GM18519 (cell line): ENCODE measurements around the gene METTL2B.

Source experiments
- ATAC-seq: cut with Tn5 transposase; IDR thresholded peaks from one replicate; pipeline ENCODE4 v1.9.1; 2021; ENCODE audit warnings: mild to moderate bottlenecking, moderate library complexity; ENCODE audit not compliant: unreplicated experiment, low FRiP score

METTL2B gene, protein sequence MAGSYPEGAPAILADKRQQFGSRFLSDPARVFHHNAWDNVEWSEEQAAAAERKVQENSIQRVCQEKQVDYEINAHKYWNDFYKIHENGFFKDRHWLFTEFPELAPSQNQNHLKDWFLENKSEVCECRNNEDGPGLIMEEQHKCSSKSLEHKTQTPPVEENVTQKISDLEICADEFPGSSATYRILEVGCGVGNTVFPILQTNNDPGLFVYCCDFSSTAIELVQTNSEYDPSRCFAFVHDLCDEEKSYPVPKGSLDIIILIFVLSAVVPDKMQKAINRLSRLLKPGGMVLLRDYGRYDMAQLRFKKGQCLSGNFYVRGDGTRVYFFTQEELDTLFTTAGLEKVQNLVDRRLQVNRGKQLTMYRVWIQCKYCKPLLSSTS

DNA sequence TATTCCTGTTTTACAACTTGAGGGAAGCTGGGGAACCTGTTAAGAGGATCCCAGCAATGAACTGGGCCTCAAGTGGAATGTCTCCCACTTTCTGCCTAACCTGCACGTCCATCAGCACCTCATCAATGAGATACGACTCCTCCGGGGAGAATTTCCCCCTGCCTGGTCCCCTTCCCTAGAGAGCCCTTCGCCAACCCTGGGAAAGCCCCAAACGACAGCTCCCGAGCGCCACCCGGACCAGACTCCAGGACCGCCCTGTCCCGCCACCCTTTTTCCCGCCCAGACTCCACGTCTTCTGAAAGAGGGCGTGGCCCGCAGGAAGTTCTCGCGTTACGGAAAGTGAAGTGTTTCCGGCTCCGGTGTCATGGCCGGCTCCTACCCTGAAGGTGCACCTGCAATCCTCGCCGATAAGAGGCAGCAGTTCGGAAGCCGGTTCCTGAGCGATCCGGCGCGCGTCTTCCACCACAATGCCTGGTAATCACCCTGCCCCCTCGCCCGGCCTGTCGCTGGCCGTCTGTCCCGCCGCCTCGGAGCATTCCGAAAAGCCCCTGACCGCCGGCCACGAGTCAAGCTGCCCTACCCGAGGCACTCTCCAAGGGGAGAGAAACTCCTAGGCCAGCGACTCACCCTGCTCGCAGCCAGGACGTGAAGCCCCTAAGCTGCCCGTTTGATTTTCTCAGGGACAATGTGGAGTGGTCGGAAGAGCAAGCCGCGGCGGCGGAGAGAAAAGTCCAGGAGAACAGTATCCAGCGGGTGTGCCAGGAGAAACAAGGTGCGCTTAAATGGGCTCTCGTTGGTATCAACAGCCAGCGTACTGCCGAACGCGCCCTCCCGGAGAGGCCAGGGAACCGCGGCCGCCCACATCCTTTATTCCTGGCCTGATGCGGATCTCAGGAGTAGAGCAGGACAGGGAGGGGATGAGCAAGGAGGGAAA is at the start of gene METTL2B:
Gene METTL2B, plus strand, starts transcription at position 347 of the 934 bp plus-strand sequence. Its CDS starts 18 bp downstream, at position 365.
- peak; percentile 74 for ATAC-seq

DNA sequence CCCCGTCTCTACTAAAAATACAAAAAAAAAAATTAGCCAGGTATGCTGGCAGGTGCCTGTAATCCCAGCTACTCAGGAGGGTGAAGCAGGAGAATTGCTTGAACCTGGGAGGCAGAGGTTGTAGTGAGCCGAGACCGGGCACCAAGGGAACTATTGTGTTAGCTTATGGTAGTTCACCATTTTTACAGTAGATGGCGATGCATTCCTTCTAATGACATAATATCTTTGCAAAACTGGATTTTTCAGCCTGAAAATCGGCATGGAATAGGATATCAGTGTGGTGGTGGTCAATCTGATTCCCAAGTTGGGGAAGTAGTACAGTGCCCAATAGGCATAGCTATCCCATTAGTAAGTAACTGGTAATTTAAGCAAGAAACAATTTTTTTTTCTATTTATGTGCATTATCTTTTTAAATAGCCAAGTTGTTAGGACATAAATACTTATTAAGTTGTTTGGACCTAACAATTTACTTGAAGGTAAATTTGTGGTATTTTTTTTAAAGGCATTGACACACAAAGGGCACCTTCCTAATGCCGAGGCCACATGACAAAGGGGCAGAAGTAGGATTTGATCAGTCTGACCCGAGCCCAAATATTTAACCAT is 49.2 kb upstream of the METTL2B start:
- no peak for ATAC-seq

DNA sequence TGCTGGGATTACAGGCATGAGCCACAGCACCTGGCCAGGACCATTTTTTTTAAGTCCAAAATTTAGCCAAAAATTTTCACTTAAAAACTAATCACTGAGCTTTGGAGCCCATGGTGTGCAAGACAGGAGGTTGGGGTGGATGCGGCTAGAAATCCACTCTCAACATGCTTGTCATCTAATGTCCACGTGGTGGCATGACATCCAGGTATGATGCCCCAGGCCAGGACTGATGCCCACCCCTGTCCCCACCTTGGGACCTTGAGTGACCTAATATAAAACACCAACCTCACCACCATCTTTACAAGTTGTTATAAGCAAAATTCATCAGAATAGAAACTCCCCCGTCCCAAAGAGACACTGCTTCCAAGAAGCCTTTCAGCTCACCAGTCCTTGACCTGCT is 46.3 kb upstream of the METTL2B start:
- ATAC-seq, result no peak

DNA sequence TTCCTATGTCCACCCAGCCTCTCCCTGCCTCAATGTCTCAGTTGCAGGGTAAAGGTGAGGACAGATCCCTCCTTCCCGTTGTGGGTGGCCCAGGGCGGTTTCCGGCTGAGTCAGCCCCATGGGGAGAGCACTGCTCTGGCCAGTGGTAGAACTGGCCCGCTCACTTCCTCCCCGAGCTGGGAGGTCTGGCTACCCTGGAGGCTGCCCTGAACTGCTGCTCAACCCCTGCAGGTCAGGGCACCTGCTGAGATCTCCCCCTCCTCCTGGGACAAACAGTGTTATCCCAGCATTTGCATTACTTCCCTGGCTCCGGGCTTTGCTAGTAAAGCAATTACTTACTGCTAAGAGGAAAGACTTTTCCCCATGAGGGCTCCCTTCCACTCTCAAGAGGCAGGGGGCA is 45.3 kb upstream of the METTL2B start:
- no peak for ATAC-seq

DNA sequence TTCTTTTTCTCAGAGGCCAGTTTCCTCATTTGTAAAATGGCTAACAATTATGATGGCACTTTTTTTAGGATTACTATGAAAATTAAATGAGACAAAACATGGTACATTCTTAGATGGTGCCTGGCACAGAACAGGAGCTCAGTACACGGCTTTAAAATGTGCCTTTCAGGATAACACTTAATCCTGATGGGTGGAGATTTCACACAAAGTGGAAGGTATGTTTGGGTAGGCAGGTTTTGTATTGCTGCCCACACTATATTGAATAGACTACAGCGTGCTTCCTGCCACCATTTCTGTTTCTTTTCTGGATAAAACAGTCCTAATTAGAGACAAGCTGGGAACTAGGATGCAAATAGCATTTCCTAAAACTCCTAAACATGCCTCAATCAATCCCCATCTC is 44.8 kb upstream of the METTL2B start:
- ATAC-seq, result no peak

DNA sequence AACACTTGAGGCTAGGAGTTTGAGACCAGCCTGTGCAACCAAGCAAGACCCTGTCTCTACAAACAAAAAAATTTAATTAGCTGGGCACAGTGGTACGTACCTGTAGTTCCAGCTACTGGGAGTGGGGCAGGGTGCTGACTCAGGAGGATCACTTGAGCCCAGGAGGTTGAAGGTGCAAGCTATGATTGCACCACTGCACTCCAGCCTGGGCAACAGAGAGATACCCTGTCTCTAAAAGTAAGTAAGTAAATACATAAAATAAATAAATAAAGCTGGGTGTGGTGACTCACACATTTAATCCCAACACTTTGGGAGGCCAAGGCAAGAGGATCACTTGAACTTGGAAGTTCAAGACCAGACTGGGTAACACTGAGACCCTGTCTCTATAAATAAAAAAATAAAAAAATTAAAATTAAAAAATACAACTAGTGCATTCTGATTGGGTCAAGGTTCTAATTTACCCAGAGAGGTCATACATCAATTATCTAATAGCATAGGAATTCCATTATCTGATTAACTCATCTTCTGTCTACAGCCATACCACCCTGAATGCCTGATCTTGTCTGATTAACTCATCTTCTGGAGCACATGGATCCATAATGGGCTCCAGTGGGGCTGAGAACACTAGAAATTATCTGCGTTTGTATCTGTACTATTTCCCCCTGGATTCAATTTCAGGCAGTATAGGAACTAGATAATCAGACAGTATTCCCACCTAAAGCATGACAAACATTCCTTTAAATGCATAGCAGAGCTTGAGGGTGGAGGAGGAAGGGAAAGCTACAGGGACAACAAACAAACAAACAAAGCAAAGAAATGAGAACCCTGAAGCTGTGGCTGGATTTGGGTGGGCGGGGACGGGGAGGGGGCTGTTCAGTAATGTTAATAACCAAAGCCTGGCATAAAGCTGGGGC is 41.9 kb upstream of the METTL2B start:
- no peak for ATAC-seq

DNA sequence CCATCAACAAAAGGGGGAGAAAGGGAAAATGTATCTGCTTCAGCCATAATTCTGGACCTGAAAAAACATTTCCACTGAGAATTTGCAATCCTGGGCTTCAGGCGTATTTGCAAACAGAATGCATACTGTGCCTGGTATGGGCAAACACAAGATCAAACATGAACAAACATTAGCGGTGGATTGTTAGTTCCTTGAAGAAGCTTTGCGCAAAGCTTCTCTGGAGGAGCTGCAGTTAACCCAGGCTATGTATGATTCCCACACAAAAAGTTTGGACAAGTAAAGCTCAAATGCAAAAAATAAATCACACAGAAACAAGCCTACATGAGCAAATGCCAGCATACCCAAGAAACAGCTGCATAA is 41.2 kb upstream of the METTL2B start:
- no peak for ATAC-seq

DNA sequence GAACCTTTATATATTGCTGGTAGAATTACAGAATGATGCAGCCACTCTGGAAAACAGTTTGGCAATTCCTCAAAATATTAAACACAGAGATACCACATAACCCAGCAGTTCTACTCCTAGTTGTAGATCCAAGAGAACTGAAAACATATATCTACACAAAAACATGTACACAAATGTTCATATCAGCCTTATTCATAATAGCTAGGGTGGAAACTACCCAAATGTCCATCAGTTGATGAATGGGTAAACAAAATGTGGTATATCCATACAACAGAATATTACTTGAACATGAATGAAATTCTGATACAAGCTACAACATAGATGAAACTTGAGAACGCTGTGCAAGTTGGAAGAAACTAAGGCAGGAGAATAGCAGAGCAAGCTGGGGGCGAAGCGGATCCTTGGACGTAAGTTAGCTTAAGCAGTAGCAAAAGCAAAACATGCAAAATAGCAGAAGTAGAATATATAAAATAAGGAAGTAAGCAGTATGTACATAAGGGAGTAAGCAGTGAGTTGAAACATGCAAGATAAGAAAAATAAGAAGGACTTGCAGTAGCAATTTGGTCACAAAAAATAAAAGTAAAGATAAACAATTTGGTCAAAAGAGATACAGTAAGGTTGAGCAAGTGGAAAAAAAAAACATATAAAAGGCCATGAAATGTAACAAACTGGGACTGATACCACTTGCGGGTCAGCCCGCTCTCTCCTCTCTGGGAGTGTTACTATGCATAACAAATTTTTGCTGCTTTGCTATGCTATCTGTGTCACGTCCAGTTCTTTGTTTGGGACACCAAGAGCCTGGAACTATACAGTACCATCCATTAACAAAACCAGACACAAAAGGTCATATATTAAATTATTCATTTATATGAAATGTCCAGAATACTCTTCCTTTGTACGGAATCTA is 38.9 kb upstream of the METTL2B start:
- ATAC-seq, result no peak

DNA sequence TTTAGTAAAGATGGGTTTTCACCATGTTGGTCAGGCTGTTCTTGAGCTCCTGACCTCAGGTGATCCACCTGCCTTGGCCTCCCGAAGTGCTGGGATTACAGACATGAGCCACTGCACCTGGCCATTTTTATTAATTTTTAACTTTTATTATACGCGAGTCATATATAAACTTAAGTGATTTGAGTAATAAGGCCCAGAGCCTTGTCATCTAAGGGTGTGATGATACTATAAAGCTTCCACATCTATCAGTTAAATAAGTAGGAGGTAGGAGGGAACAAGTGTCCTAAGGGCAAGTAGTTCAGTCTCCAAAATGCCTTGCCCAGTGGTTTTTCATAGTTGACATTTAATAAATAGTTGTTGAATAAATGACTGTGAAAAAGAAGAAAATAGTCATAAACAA is 34.2 kb upstream of the METTL2B start:
- no peak for ATAC-seq

DNA sequence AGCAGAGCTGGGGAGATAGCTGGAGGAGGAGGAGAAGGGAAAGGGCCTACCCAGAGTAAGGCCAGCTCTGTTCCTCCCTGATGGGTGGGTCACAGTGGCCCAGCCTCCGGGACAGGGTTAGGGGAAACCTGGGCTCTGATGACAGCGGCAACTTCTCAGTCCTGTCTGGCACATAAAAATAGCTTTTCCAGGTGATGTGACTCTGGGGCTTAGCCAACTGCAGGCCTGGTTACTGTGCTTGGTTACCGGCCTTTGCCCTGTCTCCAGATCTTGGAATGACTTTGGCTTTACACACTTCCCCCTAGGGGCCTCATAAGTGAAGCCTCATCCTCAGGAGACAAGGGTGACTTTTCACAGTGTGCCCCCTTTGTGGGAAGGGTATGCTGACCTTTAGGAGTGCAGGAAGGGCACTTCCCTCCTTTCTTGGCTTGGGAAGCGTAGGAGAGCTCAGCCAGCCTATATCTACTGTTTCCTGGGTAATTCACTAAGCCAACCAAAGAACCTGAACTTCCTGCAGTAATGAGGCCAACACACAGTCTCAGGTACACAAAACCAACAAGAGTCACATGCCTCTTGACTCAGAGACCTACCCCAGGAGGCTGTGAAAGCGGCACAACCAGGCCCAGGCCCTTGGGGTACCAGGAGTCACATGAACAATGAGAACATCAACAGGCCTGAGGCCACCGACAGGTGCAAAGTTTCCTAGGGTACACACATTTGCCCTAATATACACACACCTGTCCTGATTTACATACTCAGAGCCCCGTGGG is 32.5 kb upstream of the METTL2B start:
- no peak for ATAC-seq

DNA sequence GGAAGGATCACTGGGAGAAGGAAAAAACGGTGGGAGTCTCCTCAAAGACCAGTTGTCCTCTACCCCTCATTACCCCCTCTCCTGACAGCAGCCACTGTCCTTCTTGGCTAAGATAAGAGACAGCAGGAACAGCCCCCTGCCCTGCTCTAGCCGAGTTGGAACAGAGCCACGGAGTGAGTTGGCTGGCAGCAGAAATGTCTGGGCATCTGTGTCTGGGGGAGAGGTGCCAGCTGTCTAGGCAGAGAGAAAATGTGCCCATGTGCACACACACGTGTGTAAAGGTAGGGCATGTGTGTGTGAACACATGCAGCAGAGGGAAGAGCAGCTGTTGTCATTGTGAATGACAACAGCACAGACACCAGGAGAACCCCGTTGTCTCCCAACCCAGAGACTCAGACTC is 30.2 kb upstream of the METTL2B start:
- ATAC-seq, result no peak

DNA sequence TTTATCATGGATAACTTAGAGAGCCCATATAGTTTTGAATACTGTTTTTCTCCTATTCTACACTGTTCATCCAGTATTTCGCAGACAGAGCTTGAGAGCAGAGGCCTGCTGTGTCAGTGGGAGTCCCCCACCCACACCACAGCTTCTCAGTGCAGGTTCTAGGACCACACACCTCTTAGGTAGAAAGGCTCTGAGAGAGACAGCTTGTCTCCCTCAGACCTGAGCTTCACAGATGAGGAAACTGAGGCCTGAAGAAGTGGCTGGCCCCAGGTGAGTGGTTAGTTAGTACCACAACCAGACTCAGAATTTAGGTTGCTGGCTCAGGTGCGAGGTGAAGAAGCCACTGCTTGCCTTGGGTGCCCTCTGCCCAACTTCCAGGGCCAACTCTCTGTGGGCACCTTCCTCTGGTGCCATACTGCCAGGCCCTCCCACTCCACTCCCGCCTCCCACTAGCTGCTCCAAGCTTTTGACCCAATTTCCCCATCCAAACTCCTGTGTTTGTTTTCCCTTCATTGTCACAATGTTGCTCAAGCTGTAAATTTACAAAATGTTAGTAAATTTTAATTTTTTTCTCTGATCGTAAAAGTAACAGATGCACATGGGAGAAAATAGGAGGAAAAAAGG is 28.5 kb upstream of the METTL2B start:
- ATAC-seq, result no peak

DNA sequence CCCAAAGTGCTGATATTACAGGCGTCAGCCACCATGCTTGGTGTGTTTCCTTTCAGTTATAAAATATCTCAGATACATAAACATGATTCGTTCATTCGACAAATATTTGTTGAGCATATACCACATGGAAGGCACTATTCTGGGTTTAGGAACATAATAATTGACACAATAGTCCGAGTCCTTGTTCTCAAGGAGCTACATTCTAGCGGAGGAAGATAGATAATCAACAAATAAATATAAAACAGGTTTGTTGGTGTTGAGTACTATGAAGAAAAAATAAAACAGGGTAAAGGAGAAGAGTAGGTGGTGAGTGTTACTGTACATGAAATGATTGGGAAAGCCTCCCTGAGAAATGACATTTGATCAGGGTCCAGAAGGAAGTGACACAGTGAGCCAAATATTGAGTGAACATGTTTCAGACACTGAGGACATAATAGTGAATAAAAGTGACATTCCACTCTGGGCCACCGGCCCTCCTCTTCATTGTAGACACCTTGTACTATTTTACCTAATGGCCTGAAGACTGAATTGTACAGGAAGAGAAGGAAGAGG is 27.7 kb upstream of the METTL2B start:
- no peak for ATAC-seq

DNA sequence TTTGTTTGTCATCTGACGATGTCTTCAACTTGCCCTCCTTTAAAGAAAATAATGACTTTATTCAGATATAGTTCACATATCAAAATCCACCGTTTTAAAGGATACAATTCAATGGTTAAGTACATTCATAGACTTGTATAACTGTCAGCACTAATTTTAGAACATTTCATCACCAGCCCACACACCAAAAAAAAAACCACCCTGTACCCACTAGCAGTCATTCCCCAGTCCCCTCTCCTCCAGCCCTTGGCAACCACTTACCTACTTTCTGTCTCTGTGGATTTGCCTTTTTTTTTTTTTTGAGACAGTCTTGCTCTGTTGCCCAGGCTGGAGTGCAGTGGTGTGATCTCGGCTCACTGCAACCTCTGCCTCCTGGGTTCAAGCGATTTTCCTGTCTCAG is 26.1 kb upstream of the METTL2B start:
- no peak for ATAC-seq

DNA sequence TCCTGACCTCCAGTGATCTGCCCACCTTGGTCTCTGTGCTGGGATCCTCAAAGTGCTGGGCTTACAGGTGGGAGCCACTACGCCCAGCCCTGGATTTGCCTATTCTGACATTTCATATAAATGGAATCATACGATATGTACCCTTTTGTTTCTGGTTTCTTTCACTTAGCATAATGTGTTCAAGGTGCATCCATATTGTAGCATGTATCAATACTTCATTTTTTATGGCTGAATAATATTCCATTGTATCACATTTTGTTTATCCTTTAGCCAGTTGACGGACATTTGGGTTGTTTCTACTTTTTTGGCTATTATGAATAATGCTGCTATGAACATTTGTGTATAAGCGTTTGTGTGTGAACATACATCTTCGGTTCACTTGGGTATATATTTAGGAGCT is 25.6 kb upstream of the METTL2B start:
- no peak for ATAC-seq

DNA sequence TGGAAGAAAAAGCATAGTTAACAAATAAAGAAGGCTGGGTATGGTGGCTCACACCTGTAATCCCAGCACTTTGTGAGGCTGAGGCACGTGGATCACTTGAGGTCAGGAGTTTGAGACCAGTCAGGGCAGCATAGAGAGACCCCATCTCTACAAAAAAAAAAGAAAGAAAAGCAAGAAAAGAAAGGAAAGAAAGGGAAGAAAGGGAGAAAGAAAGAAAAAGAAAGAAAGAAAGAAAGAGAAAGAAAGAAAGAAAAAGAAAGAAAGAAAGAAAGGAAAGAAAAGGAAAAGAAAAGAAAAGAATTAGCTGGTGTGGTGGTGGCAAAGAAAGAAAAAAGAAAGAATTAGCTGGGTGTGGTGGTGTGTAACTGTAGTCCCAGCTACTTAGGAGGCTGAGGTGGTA is 24.0 kb upstream of the METTL2B start:
- no peak for ATAC-seq

DNA sequence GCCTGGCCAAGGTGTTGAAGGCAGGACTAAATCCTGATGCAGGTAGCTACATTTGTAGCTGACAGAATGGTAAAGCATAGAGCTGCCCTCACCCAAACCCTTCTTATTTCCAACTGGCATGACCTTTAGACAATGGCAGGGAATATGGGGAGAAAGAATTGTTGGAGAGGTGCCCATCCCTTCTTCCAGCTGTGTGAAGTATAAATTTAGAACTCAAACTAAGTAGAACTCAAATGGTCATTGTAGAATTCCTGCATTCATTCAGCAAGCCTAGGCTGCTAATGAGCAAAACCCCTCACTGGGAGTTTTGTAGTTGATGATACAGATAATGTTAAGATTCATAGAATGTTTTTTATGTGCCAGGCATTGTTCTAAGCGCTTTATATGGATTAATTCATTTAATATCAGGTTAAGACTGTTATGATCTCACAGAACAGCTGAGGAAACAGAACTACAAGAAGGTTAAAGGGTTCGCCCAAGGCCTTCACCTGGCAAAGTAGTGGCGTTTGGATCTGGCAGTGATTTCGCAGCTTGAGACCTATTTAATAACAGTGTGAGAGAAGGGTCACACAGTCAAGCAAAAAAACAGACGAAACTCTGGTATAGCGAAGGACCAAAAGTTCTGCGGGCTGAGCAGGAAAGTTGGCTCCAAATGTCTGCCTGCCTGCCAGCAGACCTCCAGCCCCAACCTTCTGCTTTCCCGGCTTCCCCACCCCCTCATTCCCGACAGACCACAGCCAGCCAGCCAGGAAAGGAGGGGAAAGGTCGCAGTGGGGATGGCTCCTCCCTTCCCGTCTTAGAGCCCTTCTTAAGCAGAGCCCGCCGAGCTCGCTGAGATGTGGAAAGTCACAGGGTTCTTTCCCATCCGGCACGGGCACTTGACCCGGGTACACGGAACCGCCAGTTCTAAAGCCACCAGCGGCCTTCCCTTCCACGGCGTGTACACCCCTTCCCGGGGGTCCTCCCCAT is 22.4 kb upstream of the METTL2B start:
- ATAC-seq, result no peak
